ENCODE data around the gene RALB.

The RALB gene

DNA sequence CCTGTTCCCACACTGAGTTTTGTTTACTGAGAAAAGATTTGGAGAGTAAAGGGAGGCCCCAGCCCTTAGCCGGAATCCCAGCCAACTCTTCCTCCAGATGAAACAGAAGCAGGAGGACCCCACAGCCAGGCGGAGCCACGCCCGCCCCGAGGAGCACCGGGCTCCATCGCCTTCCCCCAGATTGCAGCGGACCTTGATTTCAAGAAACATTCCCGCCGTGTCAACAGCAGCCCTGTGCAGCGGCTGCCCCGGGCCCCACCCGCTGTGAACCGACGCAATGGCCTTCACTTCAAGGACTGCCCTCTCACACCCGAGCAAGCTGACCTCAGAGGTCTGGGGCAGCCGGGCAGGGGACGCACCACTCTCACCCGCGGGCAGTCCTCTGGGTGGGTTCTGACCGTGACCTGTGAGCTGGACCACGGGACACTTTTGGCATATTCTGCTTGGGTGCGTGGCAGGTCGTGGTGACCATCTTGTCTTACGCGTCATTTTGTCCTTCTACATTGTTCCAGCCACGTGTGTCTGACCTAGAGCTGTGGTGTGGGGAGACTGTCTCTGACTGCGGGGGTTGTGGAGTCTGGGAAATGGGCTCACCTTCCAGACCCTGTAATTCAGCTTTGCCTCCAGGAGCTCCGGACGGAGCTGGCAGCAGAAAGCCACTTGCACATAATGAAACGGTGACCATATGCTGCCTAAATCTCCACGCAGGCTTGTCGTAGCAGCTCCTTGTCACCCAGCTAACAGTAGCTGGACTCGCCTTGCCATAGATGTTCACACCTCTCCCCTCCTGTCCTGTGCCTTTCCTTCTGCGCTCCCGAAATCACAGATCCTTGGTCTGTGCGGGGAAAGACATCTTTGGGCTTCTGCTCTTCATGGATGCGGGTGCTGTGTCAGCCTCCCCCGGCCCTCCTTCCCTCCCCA, 61.3 kb downstream of the RALB start:
- H3K36me3 ChIP-seq (ENCODE audit: control insufficient read depth in 1 of 2, insufficient read depth in 2 of 2, low read length in 2 of 2) = no peaks in the 10 kb centered on the region
- no peak overlapping the region for H3K27ac ChIP-seq (ENCODE audit: low read depth, low read length)
- H3K27me3 ChIP-seq (ENCODE audit: control insufficient read depth in 1 of 2, insufficient read depth in 2 of 2, low read length in 2 of 2) = peaks cover 4 to 5% of the 10 kb centered on the region in 2 donors
- no peaks in the 10 kb centered on the region for H3K9me3 ChIP-seq (ENCODE audit: control insufficient read depth in 1 of 2, low read length in 2 of 2)
- H3K9ac ChIP-seq (ENCODE audit: low read depth in 1 of 2, low read length in 2 of 2) = peak overlapping the region in 1 of 2 donors; percentile 50
- H3K4me1 ChIP-seq (ENCODE audit: control insufficient read depth in 1 of 2, insufficient read depth in 2 of 2, low read length in 2 of 2) = peaks cover 7 to 12% of the 10 kb centered on the region in 2 donors
- H3K4me3 ChIP-seq (ENCODE audit: low read depth in 1 of 2, low read length in 2 of 2) = peak overlapping the region; percentile 63 to 66

DNA sequence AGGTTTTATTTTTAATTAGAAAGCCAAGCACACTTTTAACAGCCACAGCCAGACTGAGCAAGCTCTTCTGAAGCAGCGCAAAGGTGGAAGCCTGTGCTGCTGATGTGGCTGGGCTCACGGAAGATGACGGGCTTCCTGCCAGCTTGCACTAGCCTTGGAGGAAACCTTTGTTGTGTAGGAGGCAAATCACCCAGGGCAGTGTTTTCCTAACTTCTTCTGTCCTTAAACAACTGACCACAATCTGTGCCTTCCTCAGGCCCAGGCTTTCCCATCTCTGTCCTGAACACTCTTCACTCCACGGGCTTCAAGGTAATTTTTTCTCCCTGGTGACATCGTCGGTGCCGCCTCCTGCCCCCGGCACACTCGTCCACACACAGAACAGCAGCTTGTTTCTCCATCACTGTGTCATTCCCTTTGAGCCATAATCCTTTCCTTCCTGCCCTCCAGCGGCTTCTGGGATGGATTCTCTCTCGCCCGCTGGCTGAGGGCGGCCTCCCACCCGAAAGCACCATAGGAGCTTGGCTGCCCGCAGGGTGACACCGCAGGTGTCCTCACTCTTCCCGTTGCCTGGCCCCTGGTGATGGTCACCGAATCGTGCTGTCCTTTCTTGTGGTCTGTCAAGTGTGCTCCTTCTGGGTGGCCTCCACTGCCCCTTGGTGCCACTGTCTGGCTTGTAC, 62.2 kb downstream of the RALB start:
- peaks cover 7 to 12% of the 10 kb centered on the region in 2 donors for H3K4me1 ChIP-seq (ENCODE audit: control insufficient read depth in 1 of 2, insufficient read depth in 2 of 2, low read length in 2 of 2)
- no peak overlapping the region for H3K27ac ChIP-seq (ENCODE audit: low read depth, low read length)
- H3K9ac ChIP-seq (ENCODE audit: low read depth in 1 of 2, low read length in 2 of 2) = no peak overlapping the region
- H3K27me3 ChIP-seq (ENCODE audit: control insufficient read depth in 1 of 2, insufficient read depth in 2 of 2, low read length in 2 of 2) = peaks cover 4 to 5% of the 10 kb centered on the region in 2 donors
- no peaks in the 10 kb centered on the region for H3K36me3 ChIP-seq (ENCODE audit: control insufficient read depth in 1 of 2, insufficient read depth in 2 of 2, low read length in 2 of 2)
- no peak overlapping the region for H3K4me3 ChIP-seq (ENCODE audit: low read depth in 1 of 2, low read length in 2 of 2)
- no peaks in the 10 kb centered on the region for H3K9me3 ChIP-seq (ENCODE audit: control insufficient read depth in 1 of 2, low read length in 2 of 2)

DNA sequence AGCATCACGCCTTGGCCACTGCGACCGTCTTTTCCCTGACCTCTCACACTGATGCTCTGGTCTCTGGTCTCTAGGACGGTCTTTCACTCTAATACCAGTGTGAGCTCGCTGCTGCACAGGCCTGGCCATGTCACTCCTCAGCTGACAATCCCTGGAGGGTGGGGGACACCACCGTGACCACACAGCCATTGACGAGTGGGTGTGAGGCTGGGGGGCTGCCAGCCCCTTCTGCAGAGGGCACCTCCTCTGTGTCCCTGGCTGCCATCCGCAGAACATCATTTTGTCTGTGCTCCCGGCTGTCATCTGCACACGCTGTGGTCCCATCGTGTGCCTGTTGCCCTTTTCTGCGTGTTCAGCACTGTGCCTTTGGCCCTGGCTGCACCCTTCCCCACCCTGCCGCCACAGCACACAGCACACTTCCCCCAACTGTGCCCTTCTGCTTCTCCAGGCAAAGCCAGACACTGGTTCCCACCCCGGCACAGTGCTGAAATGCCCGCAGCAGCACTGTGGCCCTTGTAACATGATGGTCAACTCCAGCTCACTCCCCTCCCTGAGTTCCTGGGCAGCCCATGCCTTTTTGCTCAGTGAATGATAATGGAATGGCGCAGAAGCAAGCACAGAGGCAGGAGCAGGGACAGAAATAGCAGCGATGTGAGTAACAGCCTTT, 62.8 kb downstream of the RALB start:
- peaks cover 4 to 5% of the 10 kb centered on the region in 2 donors for H3K27me3 ChIP-seq (ENCODE audit: control insufficient read depth in 1 of 2, insufficient read depth in 2 of 2, low read length in 2 of 2)
- peaks cover 7 to 12% of the 10 kb centered on the region in 2 donors for H3K4me1 ChIP-seq (ENCODE audit: control insufficient read depth in 1 of 2, insufficient read depth in 2 of 2, low read length in 2 of 2)
- no peaks in the 10 kb centered on the region for H3K36me3 ChIP-seq (ENCODE audit: control insufficient read depth in 1 of 2, insufficient read depth in 2 of 2, low read length in 2 of 2)
- H3K27ac ChIP-seq (ENCODE audit: low read depth, low read length) = no peak overlapping the region
- no peak overlapping the region for H3K9ac ChIP-seq (ENCODE audit: low read depth in 1 of 2, low read length in 2 of 2)
- H3K4me3 ChIP-seq (ENCODE audit: low read depth in 1 of 2, low read length in 2 of 2) = no peak overlapping the region
- H3K9me3 ChIP-seq (ENCODE audit: control insufficient read depth in 1 of 2, low read length in 2 of 2) = no peaks in the 10 kb centered on the region

GRCh38 chr2:120316071-120316470, 63.4 kb downstream of the RALB start:
- Histone ChIP-seq H3K4me3 (ENCODE audit: low read depth in 1 of 2, low read length in 2 of 2) (no peak overlapping the region), H3K9ac (ENCODE audit: low read depth in 1 of 2, low read length in 2 of 2) (no peak overlapping the region), H3K36me3 (ENCODE audit: control insufficient read depth in 1 of 2, insufficient read depth in 2 of 2, low read length in 2 of 2) (no peaks in the 10 kb centered on the region), H3K9me3 (ENCODE audit: control insufficient read depth in 1 of 2, low read length in 2 of 2) (no peaks in the 10 kb centered on the region), H3K27me3 (ENCODE audit: control insufficient read depth in 1 of 2, insufficient read depth in 2 of 2, low read length in 2 of 2) (peaks cover 4 to 5% of the 10 kb centered on the region in 2 donors), H3K4me1 (ENCODE audit: control insufficient read depth in 1 of 2, insufficient read depth in 2 of 2, low read length in 2 of 2) (peaks cover 7 to 12% of the 10 kb centered on the region in 2 donors), H3K27ac (ENCODE audit: low read depth, low read length) (no peak overlapping the region)

DNA sequence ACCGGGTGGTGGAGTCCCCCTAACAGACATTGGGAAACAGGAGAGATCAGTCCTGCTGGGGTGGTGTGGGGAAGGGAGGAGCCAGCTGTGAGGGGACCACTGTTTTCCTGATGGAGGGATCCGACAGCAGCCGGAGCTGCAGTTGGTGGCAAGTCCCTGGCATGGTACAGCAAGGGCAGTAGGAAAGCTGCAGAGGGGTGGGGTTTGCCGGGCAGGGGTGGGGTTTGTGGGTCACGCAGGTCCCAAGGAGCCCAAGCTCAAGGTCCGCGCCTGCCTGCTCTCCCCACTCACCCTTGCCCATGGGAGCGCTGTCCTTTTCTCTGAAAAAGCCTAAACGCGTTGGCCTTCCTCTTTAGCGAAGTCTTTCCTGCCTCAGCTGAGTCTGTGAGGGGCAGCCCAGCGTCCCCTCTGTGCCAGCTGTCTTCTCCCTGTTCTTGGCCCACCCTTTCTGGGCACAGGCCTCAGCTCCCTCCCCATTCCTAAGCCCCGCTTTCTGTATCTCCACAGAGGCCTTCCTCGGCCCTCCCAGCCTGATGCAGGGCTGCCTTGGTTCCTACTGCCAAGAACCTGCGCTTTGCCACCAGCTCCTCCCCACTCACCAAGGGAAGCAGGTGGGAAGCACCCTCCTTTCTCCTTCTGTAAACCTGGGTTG, 64.0 kb downstream of the RALB start:
- no peak overlapping the region for H3K4me3 ChIP-seq (ENCODE audit: low read depth in 1 of 2, low read length in 2 of 2)
- H3K36me3 ChIP-seq (ENCODE audit: control insufficient read depth in 1 of 2, insufficient read depth in 2 of 2, low read length in 2 of 2) = no peaks in the 10 kb centered on the region

GRCh38 chr2:120317180-120317533, 64.5 kb downstream of the RALB start:
- peaks cover 7 to 12% of the 10 kb centered on the region in 2 donors for H3K4me1 ChIP-seq (ENCODE audit: control insufficient read depth in 1 of 2, insufficient read depth in 2 of 2, low read length in 2 of 2)
- H3K9me3 ChIP-seq (ENCODE audit: control insufficient read depth in 1 of 2, low read length in 2 of 2) = no peaks in the 10 kb centered on the region
- no peaks in the 10 kb centered on the region for H3K36me3 ChIP-seq (ENCODE audit: control insufficient read depth in 1 of 2, insufficient read depth in 2 of 2, low read length in 2 of 2)
- H3K9ac ChIP-seq (ENCODE audit: low read depth in 1 of 2, low read length in 2 of 2) = no peak overlapping the region
- H3K27me3 ChIP-seq (ENCODE audit: control insufficient read depth in 1 of 2, insufficient read depth in 2 of 2, low read length in 2 of 2) = peaks cover 4 to 5% of the 10 kb centered on the region in 2 donors
- H3K4me3 ChIP-seq (ENCODE audit: low read depth in 1 of 2, low read length in 2 of 2) = no peak overlapping the region
- H3K27ac ChIP-seq (ENCODE audit: low read depth, low read length) = no peak overlapping the region

More for the DNA sequence above, 64.0 kb downstream of the RALB start:
- Histone ChIP-seq H3K27me3 (ENCODE audit: control insufficient read depth in 1 of 2, insufficient read depth in 2 of 2, low read length in 2 of 2) (peaks cover 4 to 5% of the 10 kb centered on the region in 2 donors), H3K4me1 (ENCODE audit: control insufficient read depth in 1 of 2, insufficient read depth in 2 of 2, low read length in 2 of 2) (peaks cover 7 to 12% of the 10 kb centered on the region in 2 donors), H3K9ac (ENCODE audit: low read depth in 1 of 2, low read length in 2 of 2) (no peak overlapping the region), H3K27ac (ENCODE audit: low read depth, low read length) (no peak overlapping the region), H3K9me3 (ENCODE audit: control insufficient read depth in 1 of 2, low read length in 2 of 2) (no peaks in the 10 kb centered on the region)

DNA sequence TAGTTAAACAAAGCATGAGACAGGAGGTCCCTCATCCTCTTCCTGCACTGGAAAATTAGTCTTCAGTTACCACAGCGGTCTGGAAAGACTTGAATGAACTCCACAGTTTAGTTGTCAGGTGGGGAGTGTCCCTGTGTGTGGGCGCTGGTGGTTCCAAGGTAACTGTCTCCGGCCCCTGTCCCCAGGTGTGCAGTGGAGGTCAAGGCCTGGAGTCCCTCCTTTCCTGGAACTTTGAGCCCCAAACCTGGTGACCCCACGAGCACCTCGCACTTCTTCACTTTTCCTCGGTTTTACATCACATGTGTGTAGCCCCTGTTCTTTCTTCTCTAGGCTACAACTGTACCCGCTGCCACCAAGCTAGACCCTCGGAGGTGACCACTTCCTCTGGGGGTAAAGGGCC, 65.3 kb downstream of the RALB start:
- H3K36me3 ChIP-seq (ENCODE audit: control insufficient read depth in 1 of 2, insufficient read depth in 2 of 2, low read length in 2 of 2) = no peaks in the 10 kb centered on the region
- H3K27me3 ChIP-seq (ENCODE audit: control insufficient read depth in 1 of 2, insufficient read depth in 2 of 2, low read length in 2 of 2) = peaks cover 4 to 5% of the 10 kb centered on the region in 2 donors
- H3K9ac ChIP-seq (ENCODE audit: low read depth in 1 of 2, low read length in 2 of 2) = no peak overlapping the region
- peaks cover 2 to 8% of the 10 kb centered on the region in 2 donors for H3K4me1 ChIP-seq (ENCODE audit: control insufficient read depth in 1 of 2, insufficient read depth in 2 of 2, low read length in 2 of 2)
- no peaks in the 10 kb centered on the region for H3K9me3 ChIP-seq (ENCODE audit: control insufficient read depth in 1 of 2, low read length in 2 of 2)
- H3K4me3 ChIP-seq (ENCODE audit: low read depth in 1 of 2, low read length in 2 of 2) = no peak overlapping the region
- no peak overlapping the region for H3K27ac ChIP-seq (ENCODE audit: low read depth, low read length)

DNA sequence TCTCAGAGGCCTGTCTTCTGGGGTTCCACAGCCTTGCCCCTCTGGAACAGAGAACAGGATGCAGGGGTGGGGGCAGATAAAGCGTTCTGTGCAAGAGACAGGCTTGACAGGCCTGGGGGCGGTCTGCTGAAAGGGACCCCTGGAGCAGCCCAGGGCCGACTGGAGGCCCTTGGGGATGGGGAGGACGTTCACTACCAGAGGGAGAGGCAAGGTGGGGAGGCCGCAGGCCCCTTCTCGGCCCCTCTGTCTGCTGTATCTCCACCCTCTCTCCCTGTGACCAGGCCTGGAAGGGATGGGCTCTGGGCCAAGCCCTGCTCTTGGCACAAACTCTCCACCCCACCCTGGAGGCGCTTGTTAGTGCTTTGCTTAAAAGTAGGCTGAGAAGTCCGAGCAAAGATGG, 66.0 kb downstream of the RALB start:
- Histone ChIP-seq H3K9me3 (ENCODE audit: control insufficient read depth in 1 of 2, low read length in 2 of 2) (no peaks in the 10 kb centered on the region), H3K27ac (ENCODE audit: low read depth, low read length) (no peak overlapping the region), H3K9ac (ENCODE audit: low read depth in 1 of 2, low read length in 2 of 2) (no peak overlapping the region)

GRCh38 chr2:120319123-120319522, 66.5 kb downstream of the RALB start:
- Histone ChIP-seq H3K36me3 (ENCODE audit: control insufficient read depth in 1 of 2, insufficient read depth in 2 of 2, low read length in 2 of 2) (no peaks in the 10 kb centered on the region), H3K27me3 (ENCODE audit: control insufficient read depth in 1 of 2, insufficient read depth in 2 of 2, low read length in 2 of 2) (peaks cover under 1 to 3% of the 10 kb centered on the region in 2 donors), H3K4me3 (ENCODE audit: low read depth in 1 of 2, low read length in 2 of 2) (no peak overlapping the region), H3K9me3 (ENCODE audit: control insufficient read depth in 1 of 2, low read length in 2 of 2) (no peaks in the 10 kb centered on the region), H3K4me1 (ENCODE audit: control insufficient read depth in 1 of 2, insufficient read depth in 2 of 2, low read length in 2 of 2) (no peaks in the 10 kb centered on the region), H3K27ac (ENCODE audit: low read depth, low read length) (no peak overlapping the region), H3K9ac (ENCODE audit: low read depth in 1 of 2, low read length in 2 of 2) (no peak overlapping the region)

More for the DNA sequence above, 66.0 kb downstream of the RALB start:
- Histone ChIP-seq H3K36me3 (ENCODE audit: control insufficient read depth in 1 of 2, insufficient read depth in 2 of 2, low read length in 2 of 2) (no peaks in the 10 kb centered on the region), H3K4me1 (ENCODE audit: control insufficient read depth in 1 of 2, insufficient read depth in 2 of 2, low read length in 2 of 2) (peaks cover 0 to 5% of the 10 kb centered on the region in 2 donors), H3K4me3 (ENCODE audit: low read depth in 1 of 2, low read length in 2 of 2) (no peak overlapping the region), H3K27me3 (ENCODE audit: control insufficient read depth in 1 of 2, insufficient read depth in 2 of 2, low read length in 2 of 2) (peaks cover 4 to 5% of the 10 kb centered on the region in 2 donors)

All from duodenal mucosa (tissue), 2 donors.